ENCODE measurements around the gene OR2F1. TPM values are rescaled to one million over a fixed set of nuclear protein-coding genes. Genes with fewer than 3 reads are reported as not detected.

OR2F1 gene
- polyA plus RNA-seq, 1 donor, result not detected

DNA sequence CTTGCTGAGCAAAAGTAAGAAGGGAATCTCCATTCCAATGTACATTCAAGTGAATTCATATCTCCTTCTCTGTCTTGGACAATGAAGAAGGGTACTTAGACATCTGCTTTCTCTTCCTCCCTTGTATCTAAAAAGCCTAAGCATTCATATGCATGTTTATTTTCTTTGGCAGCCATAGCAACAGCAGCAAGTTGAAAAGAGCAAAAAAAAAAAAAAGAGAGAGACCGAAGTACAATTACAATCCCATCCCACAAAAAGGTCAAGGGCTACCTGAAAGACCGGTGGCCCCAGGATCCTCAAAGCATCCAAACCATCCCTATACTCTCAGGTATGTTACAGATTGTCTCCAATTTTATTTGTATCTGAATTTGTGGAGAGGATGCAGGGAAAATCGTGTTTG lies 4.1 kb downstream of the OR2F1 start:
- no peak for DNase-seq

GRCh38 chr7:143960813-143961610 lies 6.4 kb downstream of the OR2F1 start:
- DNase-seq, result no peak

GRCh38 chr7:143965280-143965679 lies 10.6 kb downstream of the OR2F1 start:
- DNase-seq, result no peak

GRCh38 chr7:143967398-143967797 lies 12.8 kb downstream of the OR2F1 start:
- no peak for DNase-seq

- DNase-seq, result no peak
These were observed 19.3 kb downstream of the OR2F1 start for GRCh38 chr7:143973870-143974416.

DNA sequence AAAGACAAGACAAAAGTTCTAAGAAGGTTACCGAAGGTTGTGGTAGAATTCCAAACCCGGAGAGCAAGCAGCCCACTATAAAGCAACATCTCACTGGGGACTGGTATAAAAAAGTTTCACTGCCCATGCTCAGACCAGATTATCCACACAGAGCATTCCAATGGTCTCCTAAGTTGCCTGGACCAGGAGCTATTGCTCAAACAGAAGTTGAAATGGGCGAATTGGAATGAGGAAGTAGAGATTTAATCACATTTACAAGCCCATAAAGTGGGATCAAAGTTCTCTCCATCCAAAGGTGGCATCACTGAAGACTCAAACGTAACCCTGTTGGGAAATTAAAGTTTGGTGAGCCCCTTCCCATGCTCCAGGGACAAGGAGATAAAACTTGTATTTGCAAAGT lies 19.8 kb downstream of the OR2F1 start:
- no peak for DNase-seq

GRCh38 chr7:143975617-143976016 lies 21.0 kb downstream of the OR2F1 start:
- no peak for DNase-seq

GRCh38 chr7:143978585-143978984 lies 23.9 kb downstream of the OR2F1 start:
- DNase-seq, result no peak

GRCh38 chr7:143979359-143979758 lies 24.7 kb downstream of the OR2F1 start:
- DNase-seq, result no peak

- DNase-seq, result no peak
These were observed 25.4 kb downstream of the OR2F1 start for GRCh38 chr7:143979998-143980397.

DNA sequence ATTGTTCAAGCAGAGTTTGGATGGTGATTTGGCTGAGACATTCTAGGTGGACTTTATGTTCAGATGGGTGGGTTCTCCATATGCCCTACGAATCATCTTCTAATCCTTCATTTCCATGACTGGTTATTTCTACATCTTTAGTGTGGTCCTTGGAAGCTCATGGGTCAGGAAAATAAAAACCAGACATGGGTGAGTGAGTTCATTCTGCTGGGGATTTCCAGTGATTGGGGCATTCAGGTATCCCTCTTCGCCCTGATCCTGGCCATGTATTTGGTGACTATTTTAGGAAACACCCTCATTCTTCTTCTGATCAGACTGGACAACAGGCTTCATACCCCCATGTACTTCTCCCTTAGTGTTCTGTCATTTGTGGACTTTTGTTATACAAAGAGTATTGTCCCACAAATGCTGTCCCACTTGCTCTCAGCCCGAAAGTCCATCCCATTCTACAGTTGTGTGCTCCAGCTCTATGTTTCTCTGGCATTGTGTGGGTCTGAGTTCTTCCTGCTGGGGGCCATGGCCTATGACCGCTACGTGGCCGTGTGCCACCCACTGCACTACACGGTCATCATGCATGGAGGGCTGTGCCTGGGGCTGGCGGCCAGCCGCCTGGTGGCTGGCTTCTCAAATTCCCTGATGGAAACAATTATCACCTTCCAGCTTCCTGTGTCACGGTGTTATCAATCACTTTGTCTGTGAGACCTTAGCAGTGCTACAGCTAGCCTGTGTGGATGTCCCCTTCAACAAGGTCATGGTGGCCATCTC lies 26.3 kb downstream of the OR2F1 start:
- no peak for DNase-seq

GRCh38 chr7:143983960-143984359 lies 29.3 kb downstream of the OR2F1 start:
- DNase-seq, result no peak

DNA sequence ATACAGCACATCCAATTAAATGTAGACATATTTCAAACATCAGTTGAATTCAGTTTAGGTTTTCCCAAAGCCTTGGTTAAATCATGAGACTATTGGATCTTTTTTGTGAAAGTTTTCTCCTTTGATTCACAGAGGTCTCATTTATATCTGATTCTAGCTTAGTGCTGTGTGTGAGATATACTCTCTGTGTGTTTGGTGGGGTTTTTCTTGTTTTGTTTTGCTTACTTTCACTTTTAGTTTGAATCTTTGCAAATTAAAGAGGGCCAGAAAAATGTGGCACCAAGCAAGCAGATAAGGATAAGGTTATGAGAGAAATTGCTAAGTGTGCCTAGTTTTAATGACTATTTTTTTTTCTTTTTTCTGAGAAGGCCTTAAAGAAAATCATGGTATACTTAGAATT lies 32.9 kb downstream of the OR2F1 start:
- DNase-seq, result no peak

GRCh38 chr7:143988976-143989745 lies 34.5 kb downstream of the OR2F1 start:
- no peak for DNase-seq

DNA sequence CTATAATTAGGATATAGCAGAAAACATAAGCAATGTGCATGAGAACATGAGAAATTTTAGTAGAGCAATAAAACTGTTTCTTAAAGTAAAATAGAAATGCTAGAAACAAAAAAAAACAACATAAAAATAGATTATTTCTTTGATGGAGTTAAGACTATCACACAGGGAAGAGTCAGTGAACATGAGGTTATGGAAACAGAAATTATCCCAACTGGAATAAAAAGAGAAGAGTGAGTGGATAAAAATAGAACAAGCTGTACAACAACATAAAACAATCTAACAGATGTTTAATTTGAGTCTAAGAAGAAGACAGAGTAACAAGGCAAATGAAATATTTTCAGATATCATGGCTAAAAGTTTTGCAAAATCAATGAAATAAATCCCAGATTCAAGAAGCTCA lies 38.0 kb downstream of the OR2F1 start:
- DNase-seq, result peak; percentile 25

- no peak for DNase-seq
These were observed 39.3 kb downstream of the OR2F1 start for GRCh38 chr7:143993924-143994323.

- DNase-seq, result no peak
These were observed 45.4 kb downstream of the OR2F1 start, which contains the start of gene OR6B1 for GRCh38 chr7:144000020-144000419. Gene OR6B1, plus strand, starts transcription at chr7:144000320. Its CDS starts 3,677 bp downstream, at chr7:144003997.

- DNase-seq, result no peak
These were observed 46.9 kb downstream of the OR2F1 start for GRCh38 chr7:144001543-144001942.

- no peak for DNase-seq
These were observed 50.1 kb downstream of the OR2F1 start for GRCh38 chr7:144004703-144005102.

DNA sequence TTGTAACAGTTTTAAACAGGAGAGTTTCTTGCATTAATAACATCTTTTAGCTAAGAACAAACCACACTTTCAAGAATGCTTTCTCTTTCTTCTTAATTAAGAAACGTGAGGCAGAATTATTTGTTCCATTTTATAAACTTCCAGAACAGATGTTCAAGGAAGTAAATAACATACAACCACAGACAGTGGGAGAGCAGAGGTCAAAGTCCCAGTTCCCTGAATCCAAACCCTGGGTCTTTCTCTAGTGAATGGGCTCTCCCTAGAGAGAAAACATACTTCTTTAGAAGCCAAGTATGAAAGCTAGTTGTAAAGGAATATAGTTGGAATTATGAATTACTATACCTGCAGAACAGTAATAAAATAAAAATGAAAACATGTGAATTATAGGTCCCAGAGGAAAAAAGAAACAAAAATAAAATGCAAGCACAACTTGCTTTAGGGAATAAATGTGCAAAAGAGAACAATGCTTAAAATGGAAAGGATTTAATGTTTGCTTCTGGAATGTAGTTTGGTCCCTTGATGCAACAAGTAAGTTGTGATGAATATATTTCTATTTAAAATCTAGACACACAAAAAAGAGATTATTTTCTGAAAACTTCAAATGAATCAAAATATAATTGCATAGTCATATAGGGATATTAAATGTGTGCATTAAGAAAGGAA lies 51.5 kb downstream of the OR2F1 start:
- no peak for DNase-seq

DNA sequence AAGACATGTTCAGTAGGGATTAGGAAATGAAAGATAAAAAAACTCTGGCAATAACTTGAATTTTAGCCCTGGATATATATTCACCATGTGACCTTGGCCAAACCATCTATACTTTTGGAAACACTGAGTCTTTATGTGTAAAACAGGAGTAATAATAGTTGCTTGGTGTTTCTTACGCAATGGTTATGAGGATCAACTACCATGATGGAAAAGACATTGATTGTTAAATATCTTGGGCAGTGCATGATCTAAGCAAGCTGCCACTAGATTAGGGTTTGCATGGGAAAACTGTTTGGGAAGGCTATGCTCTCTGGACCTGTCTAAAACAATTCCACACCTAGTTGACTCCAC lies 52.0 kb downstream of the OR2F1 start:
- DNase-seq, result peak; percentile 30

DNA sequence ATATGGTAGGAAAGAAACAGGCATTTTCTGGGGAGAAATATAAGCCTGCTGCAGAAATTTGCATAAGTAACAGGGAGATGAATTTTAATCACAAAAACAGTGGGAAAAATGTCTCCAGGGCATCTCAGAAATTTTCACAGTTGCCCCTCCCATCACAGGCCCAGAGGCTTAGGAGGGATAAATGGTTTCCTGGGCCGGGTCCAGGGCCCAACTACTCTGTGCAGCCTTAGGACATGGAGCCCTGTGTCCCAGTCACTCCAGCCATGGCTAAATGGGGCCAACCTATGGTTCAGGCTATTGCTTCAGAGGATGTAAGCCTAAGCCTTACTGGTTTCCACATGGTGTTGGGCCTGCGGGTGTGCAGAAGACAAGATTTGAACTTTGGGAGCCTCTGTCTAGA lies 54.7 kb downstream of the OR2F1 start:
- DNase-seq, result no peak

Data from hindlimb muscle (tissue), 1 donor.